Mucosa of gallbladder (tissue), 1 donor: ENCODE results near the gene POC1B. TPM values are rescaled to one million over a fixed set of nuclear protein-coding genes. Genes with fewer than 3 reads are reported as not detected.

ENCODE experiments used
- DNase-seq: peaks from one replicate; pipeline ENCODE4 v3.0.0-alpha.2; 2020; ENCODE audit warnings: low spot score
- total RNA-seq: library from RNA; stranded (reverse); gene quantifications from one replicate; pipeline ENCODE4 v1.2.1, GENCODE V29; 2021
- donor health status: DM: no; HTN: no; CAD: no.

The POC1B gene
- total RNA-seq, 1 donor from 2014 or later: 26.8 TPM

DNA sequence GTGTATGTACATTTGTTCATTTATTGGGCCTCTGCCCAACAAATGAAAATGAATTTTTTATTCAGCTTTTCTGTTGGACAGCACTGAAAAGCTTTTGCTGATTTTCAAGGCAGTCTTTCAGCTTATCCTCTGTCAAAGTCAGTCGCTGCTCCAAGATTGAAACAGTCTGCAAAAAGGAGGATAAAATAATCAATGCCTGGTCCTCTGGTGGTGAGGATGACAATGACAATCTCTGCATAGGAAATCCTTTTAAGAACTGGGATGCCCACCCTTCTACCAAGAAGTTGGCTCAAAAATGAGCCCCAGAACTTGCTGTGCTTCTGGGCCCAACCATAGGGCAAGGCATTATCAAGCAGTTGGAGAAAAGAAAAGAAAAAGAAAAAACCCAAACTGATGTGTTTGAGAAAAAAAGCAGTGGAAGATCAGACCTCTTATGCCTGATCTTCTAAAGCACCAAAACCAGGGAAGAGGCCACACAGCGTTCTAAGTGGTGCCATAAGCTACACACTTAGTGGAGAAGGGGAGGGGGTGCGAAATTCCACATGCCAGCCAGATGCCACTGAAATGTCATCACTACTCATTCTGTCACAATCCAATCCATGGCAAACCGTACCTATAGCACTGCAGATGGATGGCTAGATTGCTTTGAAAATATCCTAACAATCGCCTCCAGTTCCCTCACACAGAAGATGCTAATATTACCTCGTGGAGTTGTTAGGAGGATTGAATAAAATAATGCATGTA, 104.6 kb downstream of the POC1B start:
- DNase-seq: no peak

DNA sequence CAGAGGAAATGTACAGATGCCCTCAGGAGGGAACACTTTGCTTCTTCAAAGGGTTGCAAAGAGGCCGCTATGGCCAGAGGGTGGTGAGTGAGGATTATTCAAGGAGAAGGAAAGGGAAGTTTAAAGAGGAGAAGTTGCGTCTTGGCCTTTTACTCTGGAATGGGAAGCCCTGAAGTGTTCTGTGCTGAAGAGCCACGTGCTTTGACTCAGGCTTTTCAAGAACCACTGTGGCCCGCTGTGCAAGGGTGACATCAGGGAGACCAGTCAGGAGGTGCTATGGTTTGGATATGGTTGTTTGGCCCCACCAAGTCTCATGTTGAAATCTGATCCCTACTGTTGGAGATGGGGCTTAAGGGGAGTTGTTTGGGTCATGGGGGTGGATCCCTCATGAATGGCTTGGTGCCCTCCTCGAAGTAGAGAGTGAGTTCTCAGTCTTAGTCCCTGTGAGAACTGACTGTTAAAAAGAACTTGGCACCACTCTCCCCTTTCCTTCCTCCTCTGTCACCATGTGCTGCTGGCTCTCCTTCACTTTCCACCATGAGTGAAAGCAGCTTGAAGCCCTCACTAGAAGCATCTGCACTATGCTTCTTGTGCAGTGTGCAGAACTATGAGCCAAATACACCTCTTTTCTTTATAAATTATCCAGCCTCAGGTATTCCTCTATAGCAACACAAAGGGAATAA, 107.5 kb downstream of the POC1B start:
- DNase-seq: no peak

DNA sequence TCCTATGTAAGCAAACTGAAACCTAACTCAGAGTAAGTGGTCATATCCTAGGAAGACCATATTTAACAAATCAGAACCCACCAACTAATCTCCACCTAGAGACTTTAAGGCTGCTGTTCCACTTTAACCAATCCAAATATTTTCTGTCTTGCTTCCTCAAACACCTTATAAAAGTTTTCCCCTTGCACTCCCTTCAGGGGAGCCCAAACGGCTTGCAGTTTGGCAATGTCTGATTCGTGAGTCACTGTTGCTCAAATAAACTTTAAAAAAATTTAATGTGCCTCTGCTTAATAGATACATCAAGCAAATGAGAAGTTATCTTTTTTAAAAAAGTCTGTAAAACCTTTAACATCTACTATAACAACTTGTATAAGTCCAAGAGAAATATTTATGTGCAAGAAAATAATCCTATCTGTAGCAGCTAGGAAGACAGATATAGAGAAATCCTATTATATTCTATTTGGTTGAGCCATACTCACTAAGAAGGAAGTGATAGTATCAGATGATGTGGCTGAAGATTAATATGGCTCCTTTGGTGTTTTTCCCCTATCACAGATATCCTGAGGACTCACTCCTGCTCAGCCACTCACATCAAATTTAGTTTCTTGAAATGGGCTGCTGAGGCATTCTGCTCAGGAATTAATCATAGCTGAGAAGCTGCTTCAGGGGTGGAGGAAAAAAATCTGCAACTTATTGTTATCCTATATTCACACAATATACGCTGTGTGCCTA, 108.4 kb downstream of the POC1B start:
- DNase-seq: no peak

DNA sequence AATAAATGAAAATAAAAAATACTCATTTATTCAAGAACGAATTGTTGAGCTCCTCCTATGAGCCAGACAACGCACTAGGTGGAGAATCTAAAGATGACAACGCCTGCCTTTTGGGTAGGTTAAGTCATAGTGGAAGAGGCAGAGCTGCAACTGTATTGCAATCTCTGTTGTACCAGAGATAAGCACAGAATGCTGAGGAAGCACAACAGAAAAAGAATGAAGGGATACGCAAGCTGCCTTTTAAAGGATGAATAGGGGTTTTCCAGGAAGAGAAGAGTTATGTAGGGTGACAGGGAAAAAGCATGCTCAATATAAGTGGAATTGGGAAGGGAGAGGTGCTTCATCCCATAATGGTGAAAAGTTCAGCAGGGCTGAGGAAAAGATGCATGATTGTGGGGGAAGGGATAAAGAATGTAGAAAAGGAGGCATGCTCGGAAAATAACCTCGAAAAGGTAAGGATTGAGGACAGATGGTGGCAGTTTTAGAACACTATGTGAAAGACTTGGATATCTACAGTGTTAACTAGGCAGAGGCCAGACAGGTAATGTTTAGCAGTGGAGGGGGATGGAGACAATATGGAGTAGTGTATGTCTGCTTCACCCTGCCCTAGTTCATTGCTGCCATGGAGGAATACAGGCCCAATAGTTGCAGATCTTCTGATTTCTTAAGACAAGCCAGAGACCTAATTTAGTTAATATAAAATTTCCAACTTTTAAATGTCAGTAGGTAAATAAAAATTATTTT, 109.6 kb downstream of the POC1B start:
- no peak for DNase-seq

DNA sequence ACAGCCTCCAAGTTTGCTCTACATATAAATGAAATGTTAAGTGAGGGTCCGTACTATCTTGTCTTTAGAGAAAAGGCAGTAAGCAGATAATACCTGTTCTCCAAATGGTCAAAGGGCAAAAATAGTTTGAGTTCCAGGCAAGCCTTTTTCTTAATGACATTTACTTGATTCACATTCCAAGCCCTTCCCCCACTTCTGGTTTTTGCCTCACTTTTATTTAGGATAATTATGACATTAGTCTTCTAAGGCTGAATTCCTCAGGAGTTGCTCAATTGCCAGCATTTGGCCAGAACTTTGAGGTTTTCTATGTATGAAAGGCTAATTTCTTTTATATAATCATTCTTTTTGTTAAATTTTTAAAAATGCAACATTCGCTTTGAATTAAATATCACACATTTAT, 111.0 kb downstream of the POC1B start:
- no peak for DNase-seq

DNA sequence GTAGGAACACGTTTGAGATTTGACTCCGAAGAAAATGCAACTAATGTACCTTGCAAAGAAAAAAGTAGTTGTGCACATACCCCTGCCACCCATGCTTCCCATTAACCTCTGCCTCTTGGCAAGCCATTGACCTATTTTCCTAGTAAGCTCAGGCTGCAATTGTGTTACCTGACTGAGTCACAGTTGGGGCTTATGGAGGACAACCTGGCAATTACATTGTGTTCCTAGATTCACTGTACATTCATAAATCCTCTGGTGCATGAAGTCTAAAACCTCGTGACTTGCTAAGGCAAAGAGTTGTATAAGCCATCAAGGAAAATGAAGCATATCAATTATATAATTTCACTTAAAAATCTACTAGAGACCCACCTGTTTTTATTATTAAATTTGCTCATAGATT, 111.5 kb downstream of the POC1B start:
- no peak for DNase-seq

DNA sequence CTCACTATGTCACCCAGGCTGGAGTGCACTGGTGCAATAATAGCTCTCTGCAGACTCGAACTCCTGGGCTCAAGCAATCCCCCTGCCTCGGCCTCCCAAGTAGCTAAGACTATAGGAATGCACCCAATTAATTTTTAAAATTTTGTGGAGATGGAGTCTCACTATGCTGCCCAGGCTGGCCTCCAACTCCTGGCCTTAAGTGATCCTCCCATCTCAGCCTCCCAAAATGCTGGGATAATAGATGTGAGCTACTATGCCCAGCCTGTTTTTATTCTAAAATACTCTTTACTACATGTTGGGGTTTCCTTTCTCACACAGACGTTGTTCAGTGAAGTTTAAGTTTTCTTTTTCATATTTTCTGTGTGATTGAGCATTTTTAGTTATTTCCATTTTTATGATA, 112.6 kb downstream of the POC1B start:
- no peak for DNase-seq

DNA sequence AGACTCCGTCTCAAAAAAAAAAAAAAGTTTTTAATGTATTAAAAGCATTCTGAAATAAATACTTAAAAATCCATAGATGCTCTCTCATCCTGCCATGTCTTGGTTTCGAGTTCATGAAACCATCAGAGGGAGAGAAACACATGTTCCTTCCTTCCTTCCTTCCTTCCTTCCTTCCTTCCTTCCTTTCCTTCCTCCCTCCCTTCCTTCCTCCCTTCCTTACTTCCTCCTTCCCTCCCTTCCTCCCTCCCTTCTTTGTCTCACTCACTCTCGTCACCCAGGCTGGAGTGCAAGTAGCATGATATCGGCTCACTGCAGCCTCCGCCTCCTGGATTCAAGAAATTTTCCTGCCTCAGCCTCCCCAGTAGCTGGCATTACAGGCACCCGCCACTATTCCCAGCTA, 113.2 kb downstream of the POC1B start:
- no peak for DNase-seq

DNA sequence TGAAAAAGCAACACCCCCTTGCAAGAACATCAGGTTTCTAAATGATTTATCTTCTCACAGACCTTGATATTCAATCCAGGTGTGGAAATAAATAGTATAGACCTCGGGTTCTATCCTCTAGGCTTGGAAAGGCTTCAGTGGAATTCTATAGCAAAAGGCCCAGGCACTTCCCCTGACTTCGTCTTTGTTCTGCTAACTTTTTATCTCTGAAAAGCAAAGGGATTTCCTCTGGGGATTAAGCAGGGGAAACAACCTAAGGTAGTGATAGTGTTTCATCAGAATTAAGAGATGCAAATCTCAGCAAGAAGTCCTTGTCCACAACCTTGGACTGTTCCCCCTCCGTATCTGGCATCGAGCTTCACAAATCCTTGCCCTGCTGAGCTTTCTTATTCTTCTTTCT, 114.0 kb downstream of the POC1B start:
- no peak for DNase-seq

DNA sequence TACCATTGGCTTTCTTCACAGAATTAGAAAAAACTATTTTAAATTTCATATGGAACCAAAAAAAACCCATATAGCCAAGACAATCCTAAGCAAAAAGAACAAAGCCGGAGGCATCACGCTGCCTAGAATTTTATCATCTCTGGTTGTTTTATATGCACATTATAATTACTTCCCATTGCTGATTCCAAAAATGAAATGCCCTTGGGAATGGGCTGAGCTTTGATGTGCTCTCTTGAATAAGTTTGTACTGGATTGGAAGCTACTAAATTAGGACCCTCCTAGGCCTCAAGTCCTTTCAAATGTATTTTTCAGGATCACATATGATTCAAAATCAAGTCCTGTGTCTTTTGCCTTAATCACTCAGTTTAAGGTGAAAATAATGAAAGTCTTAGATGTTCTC, 114.6 kb downstream of the POC1B start:
- no peak for DNase-seq

DNA sequence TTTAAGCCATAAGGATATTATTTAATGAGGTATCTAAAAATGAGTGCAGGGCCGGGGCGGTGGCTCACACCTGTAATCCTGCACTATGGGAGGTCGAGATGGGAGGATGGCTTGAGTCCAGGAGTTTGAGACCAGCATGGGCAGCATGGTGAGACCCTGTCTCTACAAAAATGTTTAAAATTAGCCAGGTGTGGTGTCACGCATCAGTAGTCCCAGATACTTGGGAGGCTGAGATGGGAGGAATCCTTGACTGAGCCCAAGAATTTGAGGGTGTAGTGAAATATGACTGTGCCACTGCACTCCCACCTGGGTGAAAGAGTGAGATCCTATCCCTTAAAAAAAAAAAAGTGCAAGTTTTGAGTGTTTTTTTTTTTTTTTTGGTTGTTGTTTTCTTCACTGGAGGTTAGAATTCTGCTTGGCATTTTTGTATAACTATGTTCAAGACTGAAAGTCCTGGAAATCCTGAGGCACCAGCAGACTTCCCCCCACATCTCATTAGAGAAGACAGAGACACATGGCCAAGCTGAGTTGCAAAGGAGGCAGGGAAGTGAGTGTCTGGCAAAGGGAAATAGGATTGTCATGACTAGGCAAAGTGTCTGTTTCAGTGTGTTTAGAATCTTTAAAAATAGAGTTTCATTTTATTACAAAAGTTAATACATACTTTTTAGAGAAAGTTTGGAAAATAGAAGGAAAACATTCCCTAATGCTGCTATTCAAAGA, 120.1 kb downstream of the POC1B start:
- no peak for DNase-seq

DNA sequence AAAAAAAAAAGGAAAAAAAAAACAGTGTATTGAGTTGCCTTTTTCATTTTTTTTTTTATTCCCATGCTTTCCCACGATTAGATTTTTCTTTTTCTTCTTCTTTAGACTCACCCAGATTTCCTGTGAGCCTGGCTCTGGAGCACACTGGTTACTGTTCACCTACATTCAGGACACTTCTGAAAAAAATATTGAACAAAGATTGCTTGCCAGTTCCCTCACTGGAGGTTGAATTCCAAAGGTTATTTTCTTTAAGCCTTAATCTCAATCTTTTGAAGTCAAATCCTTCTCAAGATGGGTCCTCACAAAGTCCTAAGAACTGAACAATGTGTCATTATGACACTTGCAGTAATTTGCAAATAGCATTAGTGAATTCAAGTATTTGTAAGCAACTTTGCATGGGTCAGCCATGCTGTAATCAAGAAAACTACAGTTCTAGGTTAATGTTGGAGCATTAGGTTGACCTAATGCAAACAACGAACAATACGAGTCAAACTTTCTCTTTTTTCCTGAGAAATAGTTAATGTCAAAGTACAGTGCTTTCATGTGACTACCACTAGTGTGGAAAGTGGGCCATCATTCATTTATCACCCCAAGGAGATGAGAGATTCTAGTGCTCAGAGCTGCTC, 124.3 kb downstream of the POC1B start:
- DNase-seq: no peak

DNA sequence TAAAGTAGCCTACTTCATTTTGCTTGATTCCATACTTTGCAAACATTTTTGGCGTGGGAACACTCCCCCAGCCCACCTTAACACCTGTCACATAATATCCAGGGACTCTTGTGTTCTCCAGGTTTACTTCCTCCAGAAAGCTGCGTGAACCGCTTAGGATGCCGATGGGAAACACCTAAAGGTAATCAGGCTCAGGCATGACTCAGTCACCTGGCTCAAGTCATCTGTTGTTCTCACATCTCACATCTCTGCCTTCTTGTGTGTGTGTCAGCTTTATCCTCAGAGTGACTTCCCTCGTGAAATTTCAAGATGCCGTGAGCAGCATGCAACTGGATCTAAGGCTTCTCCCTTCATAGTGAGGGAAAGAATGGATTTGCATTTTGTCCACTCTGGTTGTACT, 125.4 kb downstream of the POC1B start:
- DNase-seq: no peak

DNA sequence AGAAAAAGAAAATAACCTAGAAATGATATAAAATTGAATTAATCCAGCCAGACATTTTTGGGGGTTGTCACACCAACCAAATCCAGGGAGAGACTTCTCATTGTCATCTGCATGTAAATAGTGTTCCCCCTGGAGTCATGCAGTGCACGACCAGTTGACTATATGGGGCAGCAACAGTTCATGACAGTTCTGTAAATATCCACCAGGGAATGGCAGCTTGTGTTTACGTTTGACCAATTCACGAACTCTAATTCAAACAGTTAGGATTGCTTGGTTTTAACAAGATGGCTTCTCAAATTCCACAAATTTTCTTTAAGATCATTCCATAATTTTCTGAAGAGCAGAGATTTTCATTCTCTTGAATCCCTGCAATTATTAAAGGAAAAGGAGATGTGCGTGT, 130.1 kb downstream of the POC1B start:
- DNase-seq: no peak

DNA sequence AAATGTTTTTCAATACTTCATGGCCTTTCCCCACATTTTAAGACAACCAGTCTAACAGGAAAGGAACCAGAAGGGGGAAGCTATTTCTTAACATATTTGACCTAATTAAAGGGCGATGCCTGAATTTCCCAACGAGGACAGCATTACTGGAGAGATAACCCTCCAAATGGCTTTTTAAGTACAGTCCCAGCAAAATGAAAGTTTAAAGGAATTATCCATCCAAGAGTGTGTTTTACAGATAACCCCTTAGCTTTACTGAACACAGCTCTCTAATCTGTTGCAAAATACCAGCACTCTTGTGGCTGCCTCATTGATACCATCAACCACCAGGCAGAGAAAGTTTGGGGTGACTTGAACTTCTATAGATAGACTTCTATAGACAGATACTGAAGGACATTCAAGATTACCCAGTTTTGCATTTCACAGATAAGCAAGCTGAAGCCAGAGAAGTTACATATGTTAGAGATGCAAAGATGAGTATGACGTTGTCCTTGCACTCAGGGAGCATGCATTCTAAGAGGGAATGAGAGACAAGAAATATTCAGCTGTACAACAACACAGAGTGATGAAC, 132.2 kb downstream of the POC1B start:
- DNase-seq: no peak

DNA sequence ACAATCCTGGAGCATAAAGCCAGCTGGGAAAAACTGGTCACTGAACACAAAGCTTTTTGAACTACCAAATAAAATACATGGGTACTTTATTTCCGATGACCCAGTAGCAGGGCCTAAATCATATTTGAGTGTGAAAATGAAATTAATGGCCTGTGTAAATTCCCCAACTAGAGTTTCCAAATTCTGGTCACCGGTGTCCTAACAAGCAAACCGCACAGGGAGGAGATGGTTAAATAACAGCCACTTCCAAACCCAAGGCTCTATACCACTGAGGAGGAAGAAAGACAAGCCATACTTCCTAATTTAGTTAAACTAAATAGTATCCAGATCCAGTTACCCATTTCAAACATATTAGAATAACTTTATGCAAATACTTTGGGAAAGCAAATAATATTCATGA, 133.5 kb downstream of the POC1B start:
- no peak for DNase-seq

DNA sequence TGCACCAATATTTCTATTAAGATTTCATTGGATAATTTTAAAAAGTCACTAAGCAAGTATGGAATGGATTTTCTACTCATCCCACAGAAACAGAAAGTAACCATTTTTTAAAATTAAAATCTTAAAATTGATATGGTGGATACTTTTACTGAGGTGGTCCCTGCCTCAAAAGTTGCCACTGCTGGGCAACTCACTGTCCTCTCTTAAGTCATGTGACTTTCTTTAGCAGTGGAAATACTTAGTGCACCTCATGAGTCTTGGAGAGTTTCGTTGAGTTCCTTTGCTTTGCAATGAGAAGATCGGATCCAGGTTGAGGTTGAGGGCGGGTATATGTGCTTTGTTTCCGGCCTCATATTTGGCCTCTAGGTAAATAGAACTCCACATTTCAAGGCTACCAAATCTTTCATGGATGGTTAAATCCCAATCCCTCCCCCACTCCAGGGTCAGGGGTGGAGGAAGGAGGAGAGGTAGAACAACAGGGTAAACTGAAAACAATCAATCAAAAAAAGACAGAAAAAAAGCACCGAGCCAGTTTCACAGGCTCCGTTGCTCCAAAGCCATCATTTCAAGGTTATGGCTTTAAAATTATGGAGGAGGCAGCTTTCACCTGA, 134.0 kb downstream of the POC1B start:
- DNase-seq: no peak

DNA sequence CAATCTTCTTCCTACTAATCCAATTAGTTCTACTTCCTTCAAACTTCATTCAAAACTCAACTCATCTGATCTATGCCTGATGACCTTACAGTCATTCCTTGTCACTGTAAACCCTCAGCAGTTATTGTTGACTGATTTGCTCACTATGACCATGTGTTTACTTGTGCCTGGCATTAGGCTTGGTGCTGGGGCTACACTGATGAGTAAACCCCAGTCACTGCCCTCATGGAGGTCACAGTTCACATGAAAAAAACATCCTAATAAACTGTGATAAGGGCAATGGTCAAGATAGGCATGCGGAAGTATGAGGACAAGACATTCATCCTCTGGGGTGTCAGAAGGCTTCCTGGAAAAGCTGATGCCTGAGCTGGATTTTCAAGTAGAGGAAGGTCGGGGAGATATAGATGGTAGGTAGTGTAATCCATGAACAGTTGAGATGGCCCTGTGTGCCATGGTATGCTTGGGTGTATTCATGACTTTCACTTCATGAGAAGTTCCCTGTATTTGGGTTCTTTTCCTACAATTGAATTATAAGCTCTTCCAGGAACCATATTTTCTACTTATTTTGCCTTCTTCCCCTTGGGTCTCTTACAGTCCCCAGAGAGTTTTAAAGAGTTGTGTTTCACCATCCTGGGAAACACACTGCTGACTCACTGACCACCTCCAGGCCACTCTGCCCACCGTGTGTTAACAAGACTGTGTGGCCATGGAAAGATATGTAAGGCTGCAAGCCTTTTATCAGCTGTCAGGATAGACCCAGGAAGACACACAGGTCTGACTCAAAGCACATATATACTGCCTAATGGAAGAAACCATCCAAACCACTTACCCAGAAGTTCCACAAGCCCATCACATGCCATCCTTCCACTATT, 134.8 kb downstream of the POC1B start:
- peak; percentile 63 for DNase-seq
